Adrenal gland (tissue), 12 donors: ENCODE results near the gene SNX32. TPM values are rescaled to one million over a fixed set of nuclear protein-coding genes. Genes with fewer than 3 reads are reported as not detected.
A peak's percentile ranks its signal among the peaks of the same experiment; 100 is the strongest.

ENCODE experiments used
- DNase-seq, 7 donors: peaks; one replicate each; pipeline ENCODE4 v3.0.0-alpha.2; 2019 to 2020
- H3K27ac ChIP-seq, 5 donors: fragments of 200-600 bp; sonication (generic) in 4 of 5; 1 replicate in 3 of 5; 2 replicates in 2 of 5; pipeline versions ENCODE4 v1.5.1 to v1.8.0; 2016 to 2020; ENCODE audit warnings: mild to moderate bottlenecking in 1 of 5
- H3K27me3 ChIP-seq: fragments of 200-600 bp; 2 replicates; pipeline ENCODE4 v1.8.0; 2021
- H3K36me3 ChIP-seq, 2 donors: fragments of 200-600 bp; replicated peaks in 1 of 2; 1 replicate in 1 of 2; 2 replicates in 1 of 2; pipeline versions ENCODE4 v1.5.1 to v1.8.0; 2018 to 2022
- H3K4me1 ChIP-seq, 2 donors: fragments of 200-600 bp; replicated peaks in 1 of 2; 1 replicate in 1 of 2; 2 replicates in 1 of 2; pipeline versions ENCODE4 v1.5.1 to v1.8.0; 2018 to 2021
- H3K4me3 ChIP-seq, 4 donors: fragments of 200-600 bp; sonication (generic) in 3 of 4; one replicate each; pipeline ENCODE4 v1.5.1; 2016 to 2018
- H3K9me3 ChIP-seq, 3 donors: fragments of 200-600 bp; sonication (generic) in 1 of 3; replicated peaks in 1 of 3; 1 replicate in 2 of 3; 2 replicates in 1 of 3; pipeline versions ENCODE4 v1.5.1 to v1.8.0; 2016 to 2021
- CTCF ChIP-seq, 6 experiments: fragments of 450-650 bp in 4 of 6; fragments of 200-600 bp in 2 of 6; sonication (generic) in 1 of 6; IDR thresholded peaks; 1 replicate in 5 of 6; 2 replicates in 1 of 6; pipeline versions ENCODE4 v1.5.1 to v1.8.0; 2016 to 2021; ENCODE audit warnings: antibody characterized with exemption in 6 of 6, mild to moderate bottlenecking in 2 of 6, moderate library complexity in 1 of 6
- POLR2A ChIP-seq, 2 donors: fragments of 450-650 bp; IDR thresholded peaks; one replicate each; pipeline ENCODE4 v1.6.1; 2017; ENCODE audit warnings: antibody characterized with exemption in 2 of 2, mild to moderate bottlenecking in 2 of 2, moderate library complexity in 1 of 2
- WGBS, 4 donors: extraction: QIAGEN DNeasy Blood & Tissue Kit in 2 of 4; methylation state at CpG; one replicate each; pipeline versions ENCODE4 v1.1.5 to v1.1.7; 2013 to 2017; 5-methylcytosine and 5-hydroxymethylcytosine counted together
- intact Hi-C, 2 donors: fragments of 100-400 bp; cut with DNase I; formaldehyde crosslinking; loops; one replicate each; pipeline versions ENCODE4 v1.14.1 to v1.15.0; 2022 to 2023
- polyA plus RNA-seq, 3 donors: library from polyadenylated mRNA; stranded (reverse); fragments of 200-250 nt in 2 of 3; fragments of 350-450 nt in 1 of 3; fragmentation: Illumina TruSeq in 1 of 3; extraction: RNeasy Lipid Tissue Mini Kit (QIAGEN cat#74804) in 1 of 3; gene quantifications; one replicate each; pipeline ENCODE4 v1.2.3, GENCODE V29; 2013 to 2014
- total RNA-seq, 9 donors: library from RNA; depleted of rRNA in 4 of 9; stranded (reverse); fragments of >200 nt in 4 of 9; fragments of 120-200 nt in 1 of 9; fragmentation: NEBNext Ultra II Directional in 1 of 9; extraction: Animal tissue kit (Norgen Biotek cat#: 25700) in 1 of 9; gene quantifications; one replicate each; pipeline versions ENCODE4 v1.1.0 to v1.2.4, GENCODE V29; 2013 to 2023
- donor health status: healthy with polysubstance abuse.
- donor health status: Bipolar disorder and iron deficiency.
- donor health status: DM: yes; HTN: yes; CAD: no.
- donor health status: DM: no; HTN: no; CAD: no.
- donor health status: DM: no; HTN: no; CAD: no.
- donor health status: DM: yes; HTN: yes; CAD: no.

Gene SNX32
- total and polyA plus RNA-seq, 12 donors = 0.11 to 1.2 (median 0.50) TPM; not detected in 3

- no peak overlapping the region for H3K27ac ChIP-seq
- intact Hi-C loops = no loop called here
- TF ChIP-seq POLR2A (IDR thresholded peaks at IDR 0.05) = no peak
- TF ChIP-seq CTCF (IDR thresholded peaks at IDR 0.05) = no peak
- no peak for DNase-seq
- peaks cover 0 to under 1% of the 10 kb centered on the region in 2 donors for H3K4me1 ChIP-seq
- H3K4me3 ChIP-seq = no peak overlapping the region
- peaks cover 10% of the 10 kb centered on the region for H3K27me3 ChIP-seq
- WGBS, 4 donors = 74 to 80% (median 78%) methylated on average over 13 to 20 of the region's 20 CpGs
- no peaks in the 10 kb centered on the region for H3K36me3 ChIP-seq
- H3K9me3 ChIP-seq = no peaks in the 10 kb centered on the region
Observed at GRCh38 chr11:65808744-65809341, 24.9 kb upstream of the SNX32 start.

- DNase-seq = no peak
- TF ChIP-seq CTCF (IDR thresholded peaks at IDR 0.05) (no peak), POLR2A (IDR thresholded peaks at IDR 0.05) (no peak)
- Histone ChIP-seq H3K27me3 (peaks cover 4% of the 10 kb centered on the region), H3K4me3 (no peak overlapping the region), H3K36me3 (no peaks in the 10 kb centered on the region), H3K9me3 (no peaks in the 10 kb centered on the region), H3K27ac (no peak overlapping the region), H3K4me1 (peaks cover 0 to 7% of the 10 kb centered on the region in 2 donors)
- 70 to 87% (median 77%) methylated on average over 3 to 9 of the region's 9 CpGs for WGBS, 4 donors
- intact Hi-C loops = no loop called here
Observed at GRCh38 chr11:65809496-65809895, 24.3 kb upstream of the SNX32 start.

GRCh38 chr11:65810046-65810868, 23.5 kb upstream of the SNX32 start:
- 80 to 86% (median 81%) methylated on average over 22 to 23 of the region's 23 CpGs for WGBS, 4 donors
- H3K4me3 ChIP-seq = no peak overlapping the region
- no peaks in the 10 kb centered on the region for H3K36me3 ChIP-seq
- H3K9me3 ChIP-seq = no peaks in the 10 kb centered on the region
- intact Hi-C loops = no loop called here
- no peak for TF ChIP-seq CTCF (IDR thresholded peaks at IDR 0.05)
- no peak for TF ChIP-seq POLR2A (IDR thresholded peaks at IDR 0.05)
- no peak overlapping the region for H3K27ac ChIP-seq
- H3K4me1 ChIP-seq = peaks cover 0 to 7% of the 10 kb centered on the region in 2 donors
- H3K27me3 ChIP-seq = no peaks in the 10 kb centered on the region
- no peak for DNase-seq

GRCh38 chr11:65811764-65812475, 21.8 kb upstream of the SNX32 start:
- peak in 1 of 7 donors; percentile 27 for DNase-seq
- no peaks in the 10 kb centered on the region for H3K36me3 ChIP-seq
- WGBS, 4 donors = 60 to 75% (median 69%) methylated on average over 18 to 19 of the region's 19 CpGs
- peaks cover 0 to 7% of the 10 kb centered on the region in 2 donors for H3K4me1 ChIP-seq
- H3K9me3 ChIP-seq = no peaks in the 10 kb centered on the region
- no peak overlapping the region for H3K4me3 ChIP-seq
- H3K27me3 ChIP-seq = no peaks in the 10 kb centered on the region
- intact Hi-C loops = no loop called here
- TF ChIP-seq POLR2A (IDR thresholded peaks at IDR 0.05) (no peak), CTCF (IDR thresholded peaks at IDR 0.05) (no peak)
- no peak overlapping the region for H3K27ac ChIP-seq
